ENCODE data around the gene CNTLN. TPM values are rescaled to one million over a fixed set of nuclear protein-coding genes. Genes with fewer than 3 reads are reported as not detected.

Gene CNTLN
- total and polyA plus RNA-seq, 2 of the 8 experiments (the other 6 are each of a cell fraction or from before 2014, with no cell fraction given) = 4.8 to 10.8 TPM

- Histone ChIP-seq H4K91ac (replicated peaks; ENCODE audit: insufficient read length, low read length) (no peak overlapping the region), H4K5ac (ENCODE audit: insufficient read length, low read depth, low read length) (no peak overlapping the region), H2AK5ac (ENCODE audit: low read depth, low read length) (no peak overlapping the region), H2BK5ac (ENCODE audit: low read depth, low read length) (no peak overlapping the region), H3K9ac (replicated peaks in 1 of 4; ENCODE audit: extremely low read depth in 1 of 4, low read depth in 3 of 4, low read length in 3 of 4) (no peak overlapping the region), H3K4ac (replicated peaks; ENCODE audit: insufficient read length, low read depth, low read length) (no peak overlapping the region), H3K56ac (replicated peaks; ENCODE audit: insufficient read length, low read depth, low read length) (no peak overlapping the region), H2BK12ac (ENCODE audit: low read depth, low read length) (no peak overlapping the region), H3K79me1 (ENCODE audit: low read depth, low read length) (no peaks in the 10 kb centered on the region), H3K36me3 (ENCODE audit: control insufficient read depth in 2 of 4, insufficient read depth in 4 of 4, low read length in 3 of 4) (no peaks in the 10 kb centered on the region), H3K18ac (ENCODE audit: extremely low read depth, low read length) (no peak overlapping the region), H3K23me2 (ENCODE audit: low read depth, low read length) (no peaks in the 10 kb centered on the region), H3K27me3 (replicated peaks in 1 of 4; ENCODE audit: control insufficient read depth in 3 of 4, extremely low read depth in 1 of 4, insufficient read depth in 3 of 4, low read length in 3 of 4) (no peaks in the 10 kb centered on the region), H3K4me3 (ENCODE audit: extremely low read depth in 1 of 4, insufficient read depth in 2 of 4, low read depth in 3 of 4, low read length in 4 of 4) (no peak overlapping the region), H3K4me2 (ENCODE audit: insufficient read depth in 1 of 2, low read depth in 2 of 2, low read length in 2 of 2) (no peak overlapping the region), H3K9me3 (ENCODE audit: insufficient read depth in 2 of 2, low read depth in 1 of 2, low read length in 1 of 2) (no peaks in the 10 kb centered on the region), H2BK20ac (ENCODE audit: low read length) (no peak overlapping the region), H3K79me2 (ENCODE audit: control insufficient read depth in 1 of 2, insufficient read depth in 2 of 2, low read length in 2 of 2) (no peaks in the 10 kb centered on the region), H3K23ac (ENCODE audit: insufficient read length) (no peak overlapping the region), H4K8ac (ENCODE audit: extremely low read depth, insufficient read depth, low read length) (no peak overlapping the region), H3K4me1 (replicated peaks in 1 of 4; ENCODE audit: control insufficient read depth in 3 of 4, insufficient read depth in 4 of 4, low read length in 3 of 4) (no peaks in the 10 kb centered on the region), H3K14ac (ENCODE audit: insufficient read length) (no peak overlapping the region), H4K20me1 (replicated peaks in 1 of 2; ENCODE audit: control insufficient read depth in 1 of 2, insufficient read depth in 2 of 2, low read length in 2 of 2) (no peaks in the 10 kb centered on the region), H2AFZ (ENCODE audit: low read length) (no peak overlapping the region), H3K27ac (ENCODE audit: low read depth, low read length) (no peak overlapping the region), H2BK15ac (ENCODE audit: low read length) (no peak overlapping the region), H2BK120ac (replicated peaks; ENCODE audit: low read depth, low read length) (no peak overlapping the region)
- TF ChIP-seq EGR1 (IDR thresholded peaks at IDR 0.05; ENCODE audit: borderline replicate concordance, low read depth, low read length) (no peak), E2F6 (IDR thresholded peaks at IDR 0.05) (no peak), JUND (IDR thresholded peaks at IDR 0.05; ENCODE audit: low read length) (no peak), TBP (IDR thresholded peaks at IDR 0.05; ENCODE audit: low read depth, low read length) (no peak), EP300 (IDR thresholded peaks at IDR 0.05; ENCODE audit: borderline replicate concordance in 1 of 2, low read depth in 2 of 2, low read length in 2 of 2) (no peak), GTF2F1 (IDR thresholded peaks at IDR 0.05; ENCODE audit: borderline replicate concordance, low read depth, low read length) (no peak), FOSL1 (IDR thresholded peaks at IDR 0.05; ENCODE audit: insufficient read depth, low read depth, low read length) (no peak), GABPA (IDR thresholded peaks at IDR 0.05; ENCODE audit: borderline replicate concordance, insufficient read depth, low read length) (no peak), CBX8 (IDR thresholded peaks at IDR 0.05; ENCODE audit: borderline replicate concordance, low read depth, low read length) (no peak), PHF8 (conservative IDR thresholded peaks at IDR 0.05; ENCODE audit: low read depth, low read length) (no peak), ASH2L (IDR thresholded peaks at IDR 0.05; ENCODE audit: low read length) (no peak)
- ChIA-PET POLR2A (ENCODE audit: partially characterized antibody) (no interaction called here), CTCF (ENCODE audit: partially characterized antibody) (interaction anchor here (0.6 to 1.0 kb wide), 2 partner anchors 8 to 17 kb away, joined by 3 to 5 read pairs; no protein-coding TSS in a partner anchor)
- DNase-seq (ENCODE audit: low read depth in 1 of 2, low spot score in 2 of 2) (no peak), FAIRE-seq (no peak)
- WGBS, 2 experiments (ENCODE audit: extremely low coverage in 1 of 2, insufficient coverage in 1 of 2, insufficient read length in 1 of 2, insufficient replicate concordance in 2 of 2, low coverage in 1 of 2, low lambda C conversion rate in 2 of 2, missing lambda C conversion rate in 1 of 2) = 93% methylated on average over 3 of the region's 3 CpGs; no CpG with 5 or more reads in 1 of the 2 experiments
Observed at GRCh38 chr9:17503196-17503595, 368.4 kb downstream of the CNTLN start.
